GM12878 (cell line): ENCODE measurements around the gene MAP2K1. TPM values are rescaled to one million over a fixed set of nuclear protein-coding genes. Genes with fewer than 3 reads are reported as not detected.
A peak's percentile ranks its signal among the peaks of the same experiment; 100 is the strongest.

ENCODE experiments used
- ATF7 ChIP-seq: fragments of 450-650 bp; IDR thresholded peaks from 2 replicates; pipeline ENCODE4 v1.6.1; 2016; ENCODE audit warnings: low read depth, mild to moderate bottlenecking
- BMI1 ChIP-seq: fragments of 450-650 bp; IDR thresholded peaks from 2 replicates; pipeline ENCODE4 v1.6.1; 2016; ENCODE audit warnings: mild to moderate bottlenecking, moderate library complexity, borderline replicate concordance
- CHD2 ChIP-seq: IDR thresholded peaks from 2 replicates; pipeline ENCODE4 v1.6.1; 2011; ENCODE audit warnings: low read depth, low read length, improper control_type of control experiment, borderline replicate concordance
- CREB1 ChIP-seq: IDR thresholded peaks from 2 replicates; pipeline ENCODE4 v1.6.1; 2012; ENCODE audit warnings: low read depth, mild to moderate bottlenecking, inconsistent platforms
- FOXK2 ChIP-seq: fragments of 450-650 bp; IDR thresholded peaks from 2 replicates; pipeline ENCODE4 v1.6.1; 2017; ENCODE audit warnings: mild to moderate bottlenecking, moderate library complexity
- MLLT1 ChIP-seq: fragments of 450-650 bp; IDR thresholded peaks from 2 replicates; pipeline ENCODE4 v1.6.1; 2016; ENCODE audit warnings: mild to moderate bottlenecking
- MTA2 ChIP-seq: fragments of 450-650 bp; IDR thresholded peaks from 2 replicates; pipeline ENCODE4 v1.6.1; 2016; ENCODE audit warnings: low read depth, mild to moderate bottlenecking, moderate library complexity
- MTA3 ChIP-seq: IDR thresholded peaks from 2 replicates; pipeline ENCODE4 v1.6.1; 2012; ENCODE audit warnings: low read length, inconsistent platforms, borderline replicate concordance
- NFYA ChIP-seq: IDR thresholded peaks from 2 replicates; pipeline ENCODE4 v1.6.1; 2011; ENCODE audit warnings: low read depth, mild to moderate bottlenecking, low read length, improper control_type of control experiment, borderline replicate concordance
- POLR2A ChIP-seq: IDR thresholded peaks from 2 replicates; pipeline ENCODE4 v1.6.1; 2011; ENCODE audit warnings: low read depth, mild to moderate bottlenecking, low read length
- RAD51 ChIP-seq: fragments of 450-650 bp; IDR thresholded peaks from 2 replicates; pipeline ENCODE4 v1.6.1; 2016; ENCODE audit warnings: moderate library complexity, mild to moderate bottlenecking, inconsistent platforms
- RELB ChIP-seq: fragments of 450-650 bp; IDR thresholded peaks from 2 replicates; pipeline ENCODE4 v1.6.1; 2017; ENCODE audit warnings: low read depth, mild to moderate bottlenecking, moderate library complexity
- SIN3A ChIP-seq: IDR thresholded peaks from 2 replicates; pipeline ENCODE4 v1.6.1; 2012; ENCODE audit warnings: low read depth, low read length, improper control_type of control experiment
- SKIL ChIP-seq: fragments of 450-650 bp; IDR thresholded peaks from 2 replicates; pipeline ENCODE4 v1.6.1; 2017; ENCODE audit warnings: mild to moderate bottlenecking, low read depth, inconsistent platforms; ENCODE audit not compliant: poor library complexity, severe bottlenecking
- SREBF1 ChIP-seq: IDR thresholded peaks from 2 replicates; pipeline ENCODE4 v1.6.1; 2012; ENCODE audit warnings: mild to moderate bottlenecking, low read length
- SRF ChIP-seq, 2 experiments: IDR thresholded peaks; 2 replicates each; pipeline ENCODE4 v1.6.1; 2011; ENCODE audit warnings: low read depth in 2 of 2, low read length in 2 of 2, mild to moderate bottlenecking in 1 of 2, moderate library complexity in 1 of 2
- SUPT20H ChIP-seq: IDR thresholded peaks from 2 replicates; pipeline ENCODE4 v1.6.1; 2011; ENCODE audit warnings: low read depth, mild to moderate bottlenecking, low read length, moderate library complexity, borderline replicate concordance; ENCODE audit not compliant: control insufficient read depth
- TCF7 ChIP-seq: IDR thresholded peaks from 2 replicates; pipeline ENCODE4 v1.6.1; 2014; ENCODE audit warnings: antibody characterized with exemption, borderline replicate concordance
- YY1 ChIP-seq: IDR thresholded peaks from 2 replicates; pipeline ENCODE4 v1.6.1; 2011; ENCODE audit warnings: low read depth, mild to moderate bottlenecking, low read length
- ZBTB33 ChIP-seq: fragments of 450-650 bp; IDR thresholded peaks from 2 replicates; pipeline ENCODE4 v1.6.1; 2017; ENCODE audit warnings: mild to moderate bottlenecking
- polyA plus RNA-seq, 11 experiments: library from polyadenylated mRNA; depleted of rRNA in 4 of 11; unstranded in 6 of 11; stranded (reverse) in 5 of 11; fragments of >200 nt; fragmentation: Nextera tagmentation in 4 of 11; fragmentation: Illumina TruSeq in 1 of 11; extraction: Ambion mirVana in 4 of 11; extraction: Trizol in 1 of 11; gene quantifications; 1 replicate in 1 of 11; 2 replicates in 10 of 11; pipeline versions ENCODE4 v1.2.1 to v1.2.3, GENCODE V29; 2011 to 2016; ENCODE audit warnings: inconsistent platforms in 2 of 11, missing spikeins in 2 of 11, low read depth in 1 of 11
- total RNA-seq, 4 experiments: library from RNA; depleted of rRNA in 3 of 4; stranded (reverse); fragments of >200 nt in 3 of 4; fragmentation: Illumina TruSeq in 1 of 4; extraction: Trizol in 1 of 4; gene quantifications; 2 replicates each; pipeline versions ENCODE4 v1.2.1 to v1.2.3, GENCODE V29; 2013 to 2021

The MAP2K1 gene
- total and polyA plus RNA-seq, 10 of the 15 experiments (the other 5 are each of a cell fraction or from before 2014, with no cell fraction given), result 11.2 to 112 (median 56.6) TPM

- TF ChIP-seq SKIL (peak; percentile 79), RAD51 (peak; percentile 54; the same call in 1 of the 2 replicates), MTA3 (peak; percentile 17; the same call in 1 of the 2 replicates), SIN3A (peak; percentile 91), CREB1 (peak; percentile 75), BMI1 (no peak), MLLT1 (peak; percentile 92), YY1 (peak; percentile 96), TCF7 (peak; percentile 51; the same call in 1 of the 2 replicates), CHD2 (peak; percentile 97), SREBF1 (no peak), POLR2A (peak; percentile 98), NFYA (no peak), ATF7 (peak; percentile 85), FOXK2 (peak; percentile 70; the same call in 1 of the 2 replicates), SUPT20H (no peak), ZBTB33 (no peak), SRF (IDR thresholded peaks at IDR 0.05; ENCODE audit: low read depth in 2 of 2, low read length in 2 of 2) (no peak), RELB (peak; percentile 86), MTA2 (peak; percentile 55; the same call in 1 of the 2 replicates)
These were observed 118.1 kb downstream of the MAP2K1 start, which contains the start of the genes RPL4 and ZWILCH (continued) for GRCh38 chr15:66504563-66505429.
